Stimulated activated naive CD4-positive, alpha-beta T cell treated with Interleukin-2 at 50 U/mL for 16 hours (primary cell): ENCODE results near the gene KCND2.

Experiments
- DNase-seq: peaks from one replicate; lab custom pipeline; 2025; lab: John Stamatoyannopoulos, UW

The KCND2 gene

DNA sequence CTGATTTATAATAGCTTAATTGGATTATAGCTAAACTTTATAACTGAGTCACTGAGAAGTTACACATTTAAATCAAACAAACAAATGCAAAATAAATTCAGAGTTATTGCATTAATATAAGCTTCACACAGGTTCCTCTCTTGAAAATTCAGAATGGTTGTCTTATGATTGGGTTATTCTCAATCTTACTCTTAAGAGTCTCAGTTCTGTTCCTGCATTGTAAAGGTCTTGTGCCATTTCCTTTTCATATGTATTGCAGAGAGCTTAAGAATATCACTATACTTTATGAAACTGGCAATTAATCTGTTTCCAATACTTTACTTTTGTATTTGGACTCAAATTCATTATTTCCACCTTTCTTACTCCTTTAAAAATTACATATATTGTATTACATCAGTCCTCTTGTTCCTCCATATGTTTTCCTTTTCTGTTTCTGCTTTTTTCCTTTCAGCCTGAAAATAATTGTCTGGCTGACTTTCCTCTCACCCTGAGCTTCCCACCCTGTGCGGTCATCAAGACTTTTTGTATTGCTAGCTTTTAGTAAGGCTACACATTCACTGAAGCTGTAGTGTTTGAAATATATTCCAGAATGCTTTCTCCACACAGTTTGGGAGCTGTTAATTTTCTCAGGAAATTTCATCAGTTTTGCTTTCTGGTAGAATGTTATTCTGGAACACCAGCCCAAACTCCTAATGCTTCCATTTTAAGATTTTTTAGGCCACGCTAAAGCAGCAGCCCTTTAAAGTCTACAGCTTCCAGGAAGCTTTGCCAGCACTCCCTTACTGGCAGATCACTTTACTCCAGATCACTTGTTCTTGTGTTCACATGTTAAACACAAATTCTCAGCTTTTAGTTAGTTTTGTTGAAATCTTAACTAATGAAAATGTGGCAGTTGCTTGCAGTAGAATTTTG, 139.4 kb downstream of the KCND2 start:
- DNase-seq, result no peak

- DNase-seq, result no peak
Observed at GRCh38 chr7:120413164-120413563, 140.2 kb downstream of the KCND2 start.

- DNase-seq, result no peak
Observed at GRCh38 chr7:120417244-120417979, 144.4 kb downstream of the KCND2 start.

DNA sequence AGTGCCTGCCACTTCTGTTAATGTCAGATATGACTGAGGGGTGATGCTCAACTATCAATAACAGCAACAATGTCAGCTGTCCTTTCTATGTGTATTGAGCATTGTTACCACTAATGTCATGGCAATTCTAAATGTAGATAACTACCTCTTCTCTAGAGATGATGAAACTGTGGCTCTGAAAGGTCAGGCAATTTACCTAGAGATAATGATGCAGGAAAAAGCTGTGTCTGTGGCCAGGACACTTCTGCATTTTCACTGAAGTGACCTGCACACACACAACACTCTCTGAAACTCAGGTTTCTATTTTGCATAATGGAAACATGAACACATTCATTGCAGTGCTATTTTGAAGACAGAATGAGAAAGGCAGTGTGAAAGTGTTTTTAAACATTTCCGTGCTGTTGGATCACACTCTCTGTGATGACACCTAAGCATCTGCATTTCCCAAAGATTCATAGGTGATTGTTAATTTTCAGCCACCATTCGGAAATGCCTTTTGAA, 148.2 kb downstream of the KCND2 start:
- no peak for DNase-seq

DNA sequence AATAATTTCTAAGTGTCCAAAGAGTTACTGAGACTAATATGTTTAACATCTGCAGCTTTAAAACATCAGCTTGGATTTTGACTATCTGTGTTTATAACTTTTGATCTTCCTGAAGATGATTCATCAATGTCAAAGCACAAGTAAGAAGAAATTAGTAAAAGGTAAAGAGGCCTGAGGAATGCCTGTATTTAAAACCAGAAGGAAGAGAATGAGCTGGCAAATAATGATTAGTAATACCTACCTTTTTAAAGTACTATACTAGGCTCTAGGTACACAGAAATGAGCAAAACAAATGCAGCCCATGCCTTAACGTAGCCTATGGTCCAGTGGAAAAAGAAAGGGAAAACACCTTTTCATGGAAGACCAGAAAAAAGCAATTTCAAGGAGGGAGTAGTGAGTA, 158.0 kb downstream of the KCND2 start:
- no peak for DNase-seq

DNA sequence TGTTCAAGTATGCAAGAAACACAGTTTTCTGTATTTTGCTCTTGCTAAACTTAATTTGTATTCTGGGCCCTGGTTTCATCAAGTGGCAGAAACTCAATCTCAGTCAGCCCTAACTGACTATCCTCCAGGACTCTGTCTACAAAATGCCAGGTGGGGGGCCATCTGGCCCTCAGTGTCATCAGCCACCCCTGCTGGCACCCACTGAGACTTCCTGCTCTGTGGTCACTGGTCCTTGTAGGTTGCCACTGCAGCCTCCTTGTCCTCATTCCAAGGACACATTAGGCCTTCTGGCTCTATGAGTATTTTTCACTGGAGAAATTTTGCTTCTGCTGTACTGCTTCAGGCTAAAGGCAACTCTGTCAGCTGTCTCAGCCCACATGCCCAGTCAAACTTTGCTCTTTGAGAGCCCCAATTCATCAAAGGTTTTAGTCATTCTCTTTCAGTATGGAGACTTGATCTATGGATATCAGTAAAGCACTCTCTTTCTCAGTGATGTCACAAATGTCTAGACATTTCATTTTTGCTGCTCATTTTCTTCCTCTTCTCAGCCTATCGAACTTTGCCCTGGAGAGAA, 163.6 kb downstream of the KCND2 start:
- no peak for DNase-seq

- DNase-seq, result no peak
Observed at GRCh38 chr7:120441850-120442249, 168.9 kb downstream of the KCND2 start.

DNA sequence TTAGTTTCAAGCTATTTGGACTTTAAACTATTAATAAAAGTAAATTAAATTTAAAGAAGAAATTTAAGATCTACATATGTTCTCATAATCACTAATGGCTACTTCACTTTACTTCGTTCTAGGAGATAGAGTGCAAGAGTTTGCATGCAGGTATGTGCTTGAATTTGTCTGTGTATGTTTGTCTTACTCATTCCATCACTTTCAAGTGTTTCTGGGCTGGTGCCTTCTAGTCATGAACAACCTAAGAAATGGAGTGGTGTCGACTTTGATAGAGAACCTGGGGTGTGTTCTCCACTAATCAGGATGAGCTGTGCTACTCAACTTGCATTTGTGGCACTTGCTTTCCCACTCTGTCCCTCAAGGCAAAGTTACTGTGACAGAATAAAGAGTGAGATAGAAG, 169.9 kb downstream of the KCND2 start:
- DNase-seq, result no peak

GRCh38 chr7:120444650-120445049, 171.7 kb downstream of the KCND2 start:
- DNase-seq, result no peak

DNA sequence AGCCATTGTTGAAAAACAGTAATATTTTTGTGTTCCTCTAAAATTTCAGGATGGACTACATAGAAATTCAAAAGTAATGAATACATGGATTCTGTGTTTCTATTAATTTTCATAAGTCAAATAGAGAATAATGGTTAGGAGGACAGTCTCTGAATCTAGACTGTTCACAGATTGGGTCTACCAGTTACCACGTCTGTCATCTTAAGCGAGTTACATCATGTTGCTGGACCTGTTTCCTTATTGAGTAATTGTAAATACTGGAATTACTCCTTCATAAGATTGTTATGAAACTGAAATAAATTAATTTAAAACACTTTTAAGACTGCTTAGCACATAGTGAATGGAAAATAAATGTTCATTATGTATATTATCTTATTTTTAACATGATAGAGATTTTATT, 172.3 kb downstream of the KCND2 start:
- DNase-seq, result no peak

- no peak for DNase-seq
Observed at GRCh38 chr7:120452665-120453064, 179.7 kb downstream of the KCND2 start.

- DNase-seq, result no peak
Observed at GRCh38 chr7:120456699-120457098, 183.7 kb downstream of the KCND2 start.

DNA sequence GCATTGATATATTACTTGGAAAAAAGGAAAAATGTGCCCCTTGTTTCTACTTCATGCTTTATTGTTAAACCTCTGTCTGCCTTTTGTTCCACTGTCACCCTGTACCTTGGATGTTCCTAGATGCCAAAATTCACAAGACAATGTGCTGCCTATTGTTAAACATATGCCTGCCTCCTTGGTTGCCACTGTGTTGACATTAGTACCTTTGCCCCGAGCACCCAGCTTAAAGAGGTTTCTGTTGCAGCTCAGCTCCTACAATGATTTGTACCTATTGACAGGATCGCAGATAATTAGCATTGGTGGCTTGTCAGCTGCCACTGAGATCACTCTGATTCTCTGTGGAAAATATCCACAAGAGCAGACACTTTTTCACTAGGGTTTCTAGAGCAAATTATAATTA, 188.0 kb downstream of the KCND2 start:
- no peak for DNase-seq

DNA sequence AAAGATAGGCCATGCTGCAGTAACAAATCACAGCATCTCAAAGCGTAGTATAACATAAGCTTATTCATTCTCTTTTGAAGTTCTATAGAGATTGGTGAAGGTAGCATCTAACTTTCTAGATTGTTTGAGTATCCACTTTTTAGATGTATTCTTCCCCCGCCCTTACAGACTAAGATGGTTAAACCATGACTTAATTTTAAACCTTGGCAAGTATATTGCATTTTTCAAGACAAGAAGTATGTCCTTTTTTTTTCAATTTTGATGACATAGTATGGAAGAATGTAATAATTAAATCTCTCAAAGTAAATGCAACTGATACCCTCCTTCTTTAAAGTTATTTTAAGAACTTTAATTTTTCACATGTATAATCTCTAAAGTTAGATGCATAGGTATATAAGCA, 190.0 kb downstream of the KCND2 start:
- no peak for DNase-seq

- DNase-seq, result no peak
Observed at GRCh38 chr7:120464104-120464503, 191.1 kb downstream of the KCND2 start.

DNA sequence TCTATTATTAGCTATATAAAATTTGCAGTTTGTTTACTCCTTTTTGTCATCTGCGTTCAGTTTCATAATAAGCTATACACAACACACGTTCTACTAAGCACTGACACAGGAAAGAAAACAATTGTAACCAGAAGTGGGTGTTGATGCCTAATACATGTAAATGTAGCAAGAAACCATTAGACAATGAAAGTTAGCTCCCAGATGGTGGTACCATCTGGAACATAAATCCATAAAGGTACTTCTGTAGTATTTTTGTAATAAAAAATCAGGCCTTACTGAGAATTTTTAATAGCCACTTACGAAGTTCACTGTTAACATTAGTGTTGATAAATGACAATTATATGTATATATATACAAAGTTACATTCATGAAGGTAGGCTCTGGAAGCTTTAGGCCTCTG, 194.7 kb downstream of the KCND2 start:
- DNase-seq, result no peak

- no peak for DNase-seq
Observed at GRCh38 chr7:120468611-120469010, 195.6 kb downstream of the KCND2 start.

DNA sequence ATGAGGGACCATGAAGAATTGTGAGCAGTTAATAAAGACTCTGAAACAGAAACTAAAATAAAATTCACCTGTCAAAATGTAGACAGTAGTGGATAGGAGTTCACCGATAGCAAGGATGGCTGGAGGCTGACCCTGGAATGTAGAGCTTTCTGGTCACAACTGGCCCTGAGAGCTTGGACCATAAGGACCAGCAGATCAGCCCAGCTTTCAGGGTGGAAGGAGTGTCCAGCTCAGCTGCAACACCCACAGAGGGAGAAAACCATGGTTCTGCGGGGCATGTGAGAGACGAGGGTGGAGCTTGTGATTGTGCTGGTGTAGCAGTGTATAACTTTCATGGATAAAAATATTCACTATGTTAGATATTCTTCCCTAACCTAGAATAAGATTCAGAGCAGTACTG, 199.9 kb downstream of the KCND2 start:
- DNase-seq, result no peak

DNA sequence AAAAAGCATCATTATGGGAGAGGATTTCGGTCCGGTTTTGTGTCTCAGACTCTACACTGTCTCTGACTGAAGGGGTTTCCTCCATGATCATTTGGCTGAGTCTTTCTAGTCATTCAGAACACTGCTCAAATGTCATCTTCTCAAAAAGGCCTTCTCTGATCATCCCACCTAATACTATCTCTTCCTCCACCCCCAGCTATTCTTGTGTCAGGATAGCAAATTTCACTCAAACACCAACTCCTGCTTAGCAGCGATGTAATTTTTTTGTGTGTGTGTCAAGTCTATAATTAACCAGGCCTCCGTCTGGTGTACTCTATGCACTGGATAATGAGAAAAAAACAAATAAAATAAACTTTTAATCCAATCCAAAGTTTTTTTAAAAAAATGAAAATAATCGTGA, 200.4 kb downstream of the KCND2 start:
- DNase-seq, result no peak

- DNase-seq, result no peak
Observed at GRCh38 chr7:120475994-120476393, 203.0 kb downstream of the KCND2 start.

GRCh38 chr7:120480472-120480871, 207.5 kb downstream of the KCND2 start:
- DNase-seq, result no peak

DNA sequence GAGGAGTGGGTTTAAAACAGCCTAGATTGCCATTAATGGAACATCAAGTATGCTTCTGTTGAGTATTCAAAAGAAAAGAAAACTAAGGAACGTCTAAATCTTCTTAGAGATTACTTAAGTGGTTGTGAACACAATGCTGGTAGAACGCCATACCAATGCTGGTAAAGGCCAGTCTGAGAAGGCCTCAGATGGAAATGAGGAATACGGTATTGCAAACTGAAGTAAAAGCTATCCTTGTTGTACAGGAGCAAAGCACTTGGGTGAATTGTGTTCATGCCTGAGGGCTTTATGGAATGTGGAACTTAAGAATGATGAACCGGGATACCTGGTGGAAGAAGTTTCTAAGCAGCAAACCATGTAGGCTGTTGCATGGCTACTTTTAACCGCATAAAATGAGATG, 208.0 kb downstream of the KCND2 start:
- DNase-seq, result no peak

- DNase-seq, result no peak
Observed at GRCh38 chr7:120486164-120486563, 213.2 kb downstream of the KCND2 start.
